Measurements from ENCODE around the gene DHH. TPM values are rescaled to one million over a fixed set of nuclear protein-coding genes. Genes with fewer than 3 reads are reported as not detected.

Gene DHH
- total RNA-seq, 1 experiment from 2014 or later, result 0.13 TPM

GRCh38 chr12:49105504-49106084 lies 11.0 kb upstream of the DHH start:
- no peaks in the 10 kb centered on the region for H3K27me3 ChIP-seq (ENCODE audit: insufficient read depth, low read depth)
- no TSS peak for BruUV-seq (replicated peaks)
- TF ChIP-seq, protein P1, sequence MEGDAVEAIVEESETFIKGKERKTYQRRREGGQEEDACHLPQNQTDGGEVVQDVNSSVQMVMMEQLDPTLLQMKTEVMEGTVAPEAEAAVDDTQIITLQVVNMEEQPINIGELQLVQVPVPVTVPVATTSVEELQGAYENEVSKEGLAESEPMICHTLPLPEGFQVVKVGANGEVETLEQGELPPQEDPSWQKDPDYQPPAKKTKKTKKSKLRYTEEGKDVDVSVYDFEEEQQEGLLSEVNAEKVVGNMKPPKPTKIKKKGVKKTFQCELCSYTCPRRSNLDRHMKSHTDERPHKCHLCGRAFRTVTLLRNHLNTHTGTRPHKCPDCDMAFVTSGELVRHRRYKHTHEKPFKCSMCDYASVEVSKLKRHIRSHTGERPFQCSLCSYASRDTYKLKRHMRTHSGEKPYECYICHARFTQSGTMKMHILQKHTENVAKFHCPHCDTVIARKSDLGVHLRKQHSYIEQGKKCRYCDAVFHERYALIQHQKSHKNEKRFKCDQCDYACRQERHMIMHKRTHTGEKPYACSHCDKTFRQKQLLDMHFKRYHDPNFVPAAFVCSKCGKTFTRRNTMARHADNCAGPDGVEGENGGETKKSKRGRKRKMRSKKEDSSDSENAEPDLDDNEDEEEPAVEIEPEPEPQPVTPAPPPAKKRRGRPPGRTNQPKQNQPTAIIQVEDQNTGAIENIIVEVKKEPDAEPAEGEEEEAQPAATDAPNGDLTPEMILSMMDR (conservative IDR thresholded peaks at IDR 0.05), result no peak
- no peak for TF ChIP-seq EZH2 (IDR thresholded peaks at IDR 0.05; ENCODE audit: low read depth)
- ChIA-PET POLR2A (ENCODE audit: unreplicated experiment) (interaction anchor here (0.5 kb wide), 1 partner anchor 39 kb away, joined by 12 read pairs; no protein-coding TSS in a partner anchor), CTCF (interaction anchor here (0.6 to 2.1 kb wide), 6 partner anchors 14 to 35 kb away, joined by 3 to 15 read pairs (median 4); no protein-coding TSS in a partner anchor)
- peak; percentile 76 to 89 for DNase-seq
- peak overlapping the region; percentile 7; the same call in 1 of the 2 replicates for H3K4me3 ChIP-seq
- peaks cover 39% of the 10 kb centered on the region for H3K79me2 ChIP-seq (ENCODE audit: low read depth)
- peak overlapping the region; percentile 75 for H3K4me2 ChIP-seq
- intact Hi-C loops (cut with micrococcal nuclease; ENCODE audit: unreplicated experiment), result no loop called here
- H4K20me1 ChIP-seq (ENCODE audit: insufficient read depth), result no peaks in the 10 kb centered on the region
- H3K27ac ChIP-seq, result peak overlapping the region; percentile 95
- H3K9me3 ChIP-seq (ENCODE audit: insufficient read depth, low read depth), result no peaks in the 10 kb centered on the region
- peaks cover 20% of the 10 kb centered on the region; the same call in 1 of the 2 replicates for H3F3A ChIP-seq (ENCODE audit: insufficient read depth, low read depth)
- no peaks in the 10 kb centered on the region for H3K9me2 ChIP-seq (ENCODE audit: insufficient read depth)
- peaks cover 10% of the 10 kb centered on the region; the same call in 1 of the 2 replicates for H3K36me3 ChIP-seq (ENCODE audit: low read depth)
- peak overlapping the region; percentile 76 for H2AFZ ChIP-seq
- H3K4me1 ChIP-seq (replicated peaks; ENCODE audit: insufficient read depth), result peaks cover 37% of the 10 kb centered on the region

DNA sequence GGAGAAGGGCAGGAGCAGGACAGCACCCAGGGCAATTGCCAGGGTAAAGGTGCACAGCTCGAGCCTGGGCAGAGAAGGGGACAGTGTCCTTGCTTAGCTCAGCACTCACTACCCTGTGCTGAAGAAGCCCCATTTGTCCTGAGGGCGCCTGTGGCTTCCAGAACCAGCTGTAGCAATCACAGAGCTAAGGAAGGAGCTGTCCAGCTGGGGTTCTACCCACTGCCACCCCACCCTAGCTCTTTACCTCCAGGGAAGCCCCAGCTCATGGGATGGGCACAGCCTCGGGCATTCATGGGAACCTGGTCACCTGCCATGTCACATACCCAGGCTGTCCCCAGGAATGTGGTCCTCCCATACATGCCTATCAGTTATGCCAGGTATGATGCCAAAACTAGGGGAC lies 10.2 kb upstream of the DHH start:
- no peak overlapping the region for H2AFZ ChIP-seq
- peaks cover 20% of the 10 kb centered on the region; the same call in 1 of the 2 replicates for H3F3A ChIP-seq (ENCODE audit: insufficient read depth, low read depth)
- peak overlapping the region; percentile 75; the same call in 1 of the 2 replicates for H3K4me2 ChIP-seq
- CTCF ChIA-PET, result interaction anchor here (0.5 to 2.1 kb wide), 6 partner anchors 9 to 113 kb away, joined by 3 to 15 read pairs (median 4); no protein-coding TSS in a partner anchor
- no peak overlapping the region for H3K27ac ChIP-seq
- peaks cover 38% of the 10 kb centered on the region for H3K79me2 ChIP-seq (ENCODE audit: low read depth)
- BruUV-seq (replicated peaks), result no TSS peak
- intact Hi-C loops (cut with micrococcal nuclease; ENCODE audit: unreplicated experiment), result no loop called here
- no peak for DNase-seq
- no peaks in the 10 kb centered on the region for H3K9me2 ChIP-seq (ENCODE audit: insufficient read depth)
- H3K4me1 ChIP-seq (replicated peaks; ENCODE audit: insufficient read depth), result peaks cover 37% of the 10 kb centered on the region
- H3K4me3 ChIP-seq, result no peak overlapping the region
- POLR2A ChIA-PET (ENCODE audit: unreplicated experiment), result no interaction called here
- no peak for TF ChIP-seq EZH2 (IDR thresholded peaks at IDR 0.05; ENCODE audit: low read depth)
- TF ChIP-seq, protein P1 (conservative IDR thresholded peaks at IDR 0.05), result no peak
- peaks cover 10% of the 10 kb centered on the region; the same call in 1 of the 2 replicates for H3K36me3 ChIP-seq (ENCODE audit: low read depth)
- no peaks in the 10 kb centered on the region for H3K27me3 ChIP-seq (ENCODE audit: insufficient read depth, low read depth)
- no peaks in the 10 kb centered on the region for H4K20me1 ChIP-seq (ENCODE audit: insufficient read depth)
- no peaks in the 10 kb centered on the region for H3K9me3 ChIP-seq (ENCODE audit: insufficient read depth, low read depth)

DNA sequence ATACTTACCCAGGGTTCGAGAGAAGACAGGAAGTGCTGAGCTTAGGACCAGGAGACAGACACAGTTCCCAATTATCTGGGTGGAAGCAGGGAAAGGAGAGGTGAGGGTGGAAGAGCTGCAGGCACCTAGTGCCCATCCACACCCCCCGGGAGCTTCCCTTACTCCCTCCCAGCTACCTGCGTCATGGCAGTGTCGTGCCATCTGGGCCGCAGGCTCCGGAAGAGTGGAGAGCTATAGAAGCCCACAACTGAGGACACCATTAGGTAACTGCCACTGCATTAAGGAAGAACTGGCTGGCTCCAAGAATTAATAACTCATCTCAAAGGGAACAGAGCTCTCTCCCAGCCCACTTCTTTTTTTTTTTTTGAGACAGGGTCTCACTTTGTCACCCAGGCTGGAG lies 5.8 kb upstream of the DHH start:
- Histone ChIP-seq H3K79me2 (ENCODE audit: low read depth) (no peaks in the 10 kb centered on the region; the same call in 1 of the 2 replicates), H4K20me1 (ENCODE audit: insufficient read depth) (no peaks in the 10 kb centered on the region), H3F3A (ENCODE audit: insufficient read depth, low read depth) (peaks cover 12% of the 10 kb centered on the region; the same call in 1 of the 2 replicates), H3K4me1 (replicated peaks; ENCODE audit: insufficient read depth) (peaks cover 8% of the 10 kb centered on the region), H3K27me3 (ENCODE audit: insufficient read depth, low read depth) (no peaks in the 10 kb centered on the region), H3K9me3 (ENCODE audit: insufficient read depth, low read depth) (no peaks in the 10 kb centered on the region), H3K27ac (no peak overlapping the region), H3K9me2 (ENCODE audit: insufficient read depth) (no peaks in the 10 kb centered on the region), H3K36me3 (ENCODE audit: low read depth) (peaks cover 10% of the 10 kb centered on the region; the same call in 1 of the 2 replicates), H3K4me2 (no peak overlapping the region), H3K4me3 (no peak overlapping the region), H2AFZ (no peak overlapping the region)
- POLR2A ChIA-PET (ENCODE audit: unreplicated experiment), result no interaction called here
- TF ChIP-seq, protein P1 (conservative IDR thresholded peaks at IDR 0.05), result no peak
- no peak for TF ChIP-seq EZH2 (IDR thresholded peaks at IDR 0.05; ENCODE audit: low read depth)
- intact Hi-C loops (cut with micrococcal nuclease; ENCODE audit: unreplicated experiment), result no loop called here
- no peak for DNase-seq
- BruUV-seq (replicated peaks), result no TSS peak
- CTCF ChIA-PET, result interaction anchor here (3.5 kb wide), 1 partner anchor 12 kb away, joined by 26 read pairs; no protein-coding TSS in a partner anchor

Measured in PC-9 (cell line).